PC-9 (cell line): Measurements from ENCODE around the gene ECSIT. TPM values are rescaled to one million over a fixed set of nuclear protein-coding genes. Genes with fewer than 3 reads are reported as not detected.

Source experiments
- BruUV-seq: library from RNA; stranded (reverse); fragments of 400-500 nt; replicated peaks from 2 replicates; lab custom pipeline; 2021; lab: Mats Ljungman, UMichigan
- CTCF ChIA-PET: fragments of 300-600 bp; sonication (Branson Sonifier 250); formaldehyde crosslinking; loops from one replicate; lab custom pipeline; 2022; ENCODE audit warnings: antibody characterized with exemption; lab: Charles Lee
- POLR2A ChIA-PET: fragments of 300-600 bp; sonication (Branson Sonifier 250); formaldehyde crosslinking; loops from one replicate; lab custom pipeline; 2022; ENCODE audit warnings: antibody characterized with exemption; ENCODE audit not compliant: unreplicated experiment; lab: Charles Lee
- DNase-seq, 2 experiments: peaks; one replicate each; pipeline versions ENCODE4 v3.0.0 to v3.0.0-alpha.2; 2015 to 2022; ENCODE audit warnings: mixed read lengths in 1 of 2
- H2AFZ ChIP-seq: fragments of 200-600 bp; sonication (generic); 2 replicates; pipeline ENCODE4 v1.8.1; 2017; ENCODE audit warnings: antibody characterized with exemption
- H3F3A ChIP-seq: fragments of 200-600 bp; sonication (generic); 2 replicates; pipeline ENCODE4 v1.8.1; 2017; ENCODE audit warnings: antibody characterized with exemption, mild to moderate bottlenecking, low read depth; ENCODE audit not compliant: insufficient read depth
- H3K27ac ChIP-seq: fragments of 200-600 bp; sonication (generic); 2 replicates; pipeline ENCODE4 v1.6.1; 2016; ENCODE audit warnings: mixed run types
- H3K27me3 ChIP-seq: fragments of 200-600 bp; sonication (generic); 2 replicates; pipeline ENCODE4 v1.6.1; 2016; ENCODE audit warnings: low read depth, mixed run types; ENCODE audit not compliant: insufficient read depth
- H3K36me3 ChIP-seq: fragments of 200-600 bp; sonication (generic); 2 replicates; pipeline ENCODE4 v1.6.1; 2016; ENCODE audit warnings: low read depth, mixed run types
- H3K4me1 ChIP-seq: fragments of 200-600 bp; sonication (generic); replicated peaks from 2 replicates; pipeline ENCODE4 v1.6.1; 2016; ENCODE audit warnings: mixed run types; ENCODE audit not compliant: insufficient read depth
- H3K4me2 ChIP-seq: fragments of 200-600 bp; sonication (generic); 2 replicates; pipeline ENCODE4 v1.6.1; 2017; ENCODE audit warnings: mixed run types
- H3K4me3 ChIP-seq: fragments of 200-600 bp; sonication (generic); 2 replicates; pipeline ENCODE4 v1.6.1; 2016; ENCODE audit warnings: mixed run types
- H3K79me2 ChIP-seq: fragments of 200-600 bp; sonication (generic); 2 replicates; pipeline ENCODE4 v1.6.1; 2017; ENCODE audit warnings: low read depth, mixed run types
- H3K9me2 ChIP-seq: fragments of 200-600 bp; sonication (generic); 2 replicates; pipeline ENCODE4 v1.8.1; 2017; ENCODE audit warnings: mild to moderate bottlenecking; ENCODE audit not compliant: insufficient read depth
- H3K9me3 ChIP-seq: fragments of 200-600 bp; sonication (generic); 2 replicates; pipeline ENCODE4 v1.8.1; 2016; ENCODE audit warnings: low read depth; ENCODE audit not compliant: insufficient read depth
- H4K20me1 ChIP-seq: fragments of 200-600 bp; sonication (generic); 2 replicates; pipeline ENCODE4 v1.8.1; 2017; ENCODE audit not compliant: insufficient read depth
- CTCF ChIP-seq: fragments of 200-600 bp; sonication (generic); conservative IDR thresholded peaks from 2 replicates; pipeline ENCODE4 v1.6.1; 2017; ENCODE audit warnings: mixed run types, antibody characterized with exemption, mild to moderate bottlenecking, moderate library complexity
- EZH2 ChIP-seq: fragments of 200-600 bp; sonication (generic); IDR thresholded peaks from 2 replicates; pipeline ENCODE4 v1.8.0; 2017; ENCODE audit warnings: antibody characterized with exemption, low read depth
- intact Hi-C: fragments of 100-400 bp; cut with micrococcal nuclease; formaldehyde crosslinking; loops from one replicate; pipeline ENCODE4 v1.10.0; 2022; ENCODE audit not compliant: unreplicated experiment
- total RNA-seq: library from RNA; stranded (reverse); gene quantifications from 2 replicates; pipeline ENCODE4 v1.2.3, GENCODE V29; 2021

Gene ECSIT
- total RNA-seq, 1 experiment from 2014 or later: 42.4 TPM

GRCh38 chr19:11496391-11497163 lies 32.4 kb downstream of the ECSIT start:
- H3K27me3 ChIP-seq: no peaks in the 10 kb centered on the region
- H4K20me1 ChIP-seq: no peaks in the 10 kb centered on the region
- BruUV-seq: no TSS peak
- no peaks in the 10 kb centered on the region for H3K79me2 ChIP-seq
- no peaks in the 10 kb centered on the region for H3K4me1 ChIP-seq
- no peaks in the 10 kb centered on the region for H3K36me3 ChIP-seq
- no peaks in the 10 kb centered on the region for H3K9me2 ChIP-seq
- H3K9me3 ChIP-seq: no peaks in the 10 kb centered on the region
- ChIA-PET CTCF (no interaction called here), POLR2A (no interaction called here)
- intact Hi-C loops: loop anchor here (1.0 kb wide), 1 partner anchor 91 kb away; no protein-coding TSS in a partner anchor
- peak; percentile 67 to 68 for DNase-seq
- no peak overlapping the region for H3K4me3 ChIP-seq
- TF ChIP-seq EZH2 (no peak), CTCF (peak; percentile 85)
- H3K4me2 ChIP-seq: no peak overlapping the region
- no peak overlapping the region for H3K27ac ChIP-seq
- no peak overlapping the region for H2AFZ ChIP-seq
- H3F3A ChIP-seq: no peaks in the 10 kb centered on the region

- no peak overlapping the region for H2AFZ ChIP-seq
- no peak overlapping the region for H3K4me2 ChIP-seq
- intact Hi-C loops: loop anchor here (1.0 kb wide), 1 partner anchor 91 kb away; no protein-coding TSS in a partner anchor
- no peaks in the 10 kb centered on the region for H3K36me3 ChIP-seq
- no peaks in the 10 kb centered on the region for H4K20me1 ChIP-seq
- H3K27me3 ChIP-seq: no peaks in the 10 kb centered on the region
- H3K9me3 ChIP-seq: no peaks in the 10 kb centered on the region
- no peak overlapping the region for H3K4me3 ChIP-seq
- no peak for DNase-seq
- CTCF ChIA-PET: no interaction called here
- H3K27ac ChIP-seq: no peak overlapping the region
- POLR2A ChIA-PET: no interaction called here
- H3K79me2 ChIP-seq: no peaks in the 10 kb centered on the region
- no peak for TF ChIP-seq EZH2
- TF ChIP-seq CTCF: no peak
- H3K9me2 ChIP-seq: no peaks in the 10 kb centered on the region
- H3K4me1 ChIP-seq: no peaks in the 10 kb centered on the region
- H3F3A ChIP-seq: no peaks in the 10 kb centered on the region
- no TSS peak for BruUV-seq
These were observed 33.0 kb downstream of the ECSIT start for GRCh38 chr19:11495885-11496284.

GRCh38 chr19:11495481-11495880 lies 33.5 kb downstream of the ECSIT start:
- Histone ChIP-seq H3K4me1 (no peaks in the 10 kb centered on the region), H3K27ac (no peak overlapping the region), H3K4me3 (no peak overlapping the region), H3K4me2 (no peak overlapping the region), H3K9me3 (no peaks in the 10 kb centered on the region), H4K20me1 (no peaks in the 10 kb centered on the region), H3K27me3 (no peaks in the 10 kb centered on the region), H3K36me3 (no peaks in the 10 kb centered on the region), H3K79me2 (no peaks in the 10 kb centered on the region), H3F3A (no peaks in the 10 kb centered on the region), H3K9me2 (no peaks in the 10 kb centered on the region), H2AFZ (no peak overlapping the region)
- intact Hi-C loops: no loop called here
- ChIA-PET CTCF (no interaction called here), POLR2A (no interaction called here)
- no TSS peak for BruUV-seq
- no peak for DNase-seq
- no peak for TF ChIP-seq CTCF
